ENCODE measurements around the gene BSN.

BSN gene, protein sequence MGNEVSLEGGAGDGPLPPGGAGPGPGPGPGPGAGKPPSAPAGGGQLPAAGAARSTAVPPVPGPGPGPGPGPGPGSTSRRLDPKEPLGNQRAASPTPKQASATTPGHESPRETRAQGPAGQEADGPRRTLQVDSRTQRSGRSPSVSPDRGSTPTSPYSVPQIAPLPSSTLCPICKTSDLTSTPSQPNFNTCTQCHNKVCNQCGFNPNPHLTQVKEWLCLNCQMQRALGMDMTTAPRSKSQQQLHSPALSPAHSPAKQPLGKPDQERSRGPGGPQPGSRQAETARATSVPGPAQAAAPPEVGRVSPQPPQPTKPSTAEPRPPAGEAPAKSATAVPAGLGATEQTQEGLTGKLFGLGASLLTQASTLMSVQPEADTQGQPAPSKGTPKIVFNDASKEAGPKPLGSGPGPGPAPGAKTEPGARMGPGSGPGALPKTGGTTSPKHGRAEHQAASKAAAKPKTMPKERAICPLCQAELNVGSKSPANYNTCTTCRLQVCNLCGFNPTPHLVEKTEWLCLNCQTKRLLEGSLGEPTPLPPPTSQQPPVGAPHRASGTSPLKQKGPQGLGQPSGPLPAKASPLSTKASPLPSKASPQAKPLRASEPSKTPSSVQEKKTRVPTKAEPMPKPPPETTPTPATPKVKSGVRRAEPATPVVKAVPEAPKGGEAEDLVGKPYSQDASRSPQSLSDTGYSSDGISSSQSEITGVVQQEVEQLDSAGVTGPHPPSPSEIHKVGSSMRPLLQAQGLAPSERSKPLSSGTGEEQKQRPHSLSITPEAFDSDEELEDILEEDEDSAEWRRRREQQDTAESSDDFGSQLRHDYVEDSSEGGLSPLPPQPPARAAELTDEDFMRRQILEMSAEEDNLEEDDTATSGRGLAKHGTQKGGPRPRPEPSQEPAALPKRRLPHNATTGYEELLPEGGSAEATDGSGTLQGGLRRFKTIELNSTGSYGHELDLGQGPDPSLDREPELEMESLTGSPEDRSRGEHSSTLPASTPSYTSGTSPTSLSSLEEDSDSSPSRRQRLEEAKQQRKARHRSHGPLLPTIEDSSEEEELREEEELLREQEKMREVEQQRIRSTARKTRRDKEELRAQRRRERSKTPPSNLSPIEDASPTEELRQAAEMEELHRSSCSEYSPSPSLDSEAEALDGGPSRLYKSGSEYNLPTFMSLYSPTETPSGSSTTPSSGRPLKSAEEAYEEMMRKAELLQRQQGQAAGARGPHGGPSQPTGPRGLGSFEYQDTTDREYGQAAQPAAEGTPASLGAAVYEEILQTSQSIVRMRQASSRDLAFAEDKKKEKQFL (N-terminal part only)

GRCh38 chr3:49553692-49554632 is at the start of gene BSN:
Gene BSN (plus strand): TSS chr3:49554477. CDS start chr3:49554603, 126 bp downstream.
- peak; percentile 70 for DNase-seq (ENCODE audit: low spot score)

DNA sequence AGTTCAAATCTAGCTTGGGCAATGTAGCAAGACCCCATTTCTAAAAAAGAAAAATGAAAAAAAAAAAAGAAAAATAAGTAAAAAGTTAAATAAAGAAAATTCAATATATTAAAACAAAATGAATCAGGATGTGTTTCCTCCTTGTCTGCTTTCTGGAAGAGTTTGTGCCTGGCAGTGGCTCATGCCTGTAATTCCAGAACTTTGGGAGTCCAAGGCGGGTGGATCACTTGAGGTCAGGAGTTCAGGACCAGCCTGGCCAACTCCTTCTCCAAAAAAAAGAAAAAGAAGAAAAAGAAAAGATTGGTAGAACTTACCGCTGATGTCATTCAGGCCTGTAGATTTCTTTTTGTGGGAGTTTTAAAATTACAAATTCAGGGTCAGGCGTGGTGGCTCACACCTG is 47.4 kb upstream of the BSN start:
- DNase-seq (ENCODE audit: low spot score) = no peak

DNA sequence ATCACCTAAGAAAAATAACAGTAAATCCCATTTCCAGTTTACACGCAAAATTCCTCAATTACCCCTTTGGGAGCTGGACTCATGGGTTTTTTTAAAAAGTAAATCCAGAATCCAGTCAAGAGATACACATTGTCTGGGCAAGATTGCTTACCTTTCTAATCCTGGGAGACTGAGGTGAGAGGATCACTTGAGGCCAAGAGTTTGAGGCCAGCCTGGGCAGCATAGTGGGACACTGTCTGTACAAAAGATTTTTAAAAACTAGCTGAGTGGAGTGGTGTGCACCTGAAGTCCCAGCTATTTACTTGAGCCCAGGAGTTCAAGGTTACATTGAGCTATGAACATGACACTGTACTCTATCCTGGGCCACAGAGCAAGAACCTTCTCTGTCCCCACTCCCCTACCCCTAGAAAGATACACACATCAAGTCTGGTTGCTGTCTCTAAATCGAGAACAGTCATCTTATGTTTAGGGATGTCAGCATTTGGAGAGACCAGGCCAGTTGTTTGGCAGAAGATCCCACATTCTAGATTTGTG is 45.2 kb upstream of the BSN start:
- no peak for DNase-seq (ENCODE audit: low spot score)

- DNase-seq (ENCODE audit: low spot score) = no peak
Measured at GRCh38 chr3:49511639-49512038, 42.6 kb upstream of the BSN start.

DNA sequence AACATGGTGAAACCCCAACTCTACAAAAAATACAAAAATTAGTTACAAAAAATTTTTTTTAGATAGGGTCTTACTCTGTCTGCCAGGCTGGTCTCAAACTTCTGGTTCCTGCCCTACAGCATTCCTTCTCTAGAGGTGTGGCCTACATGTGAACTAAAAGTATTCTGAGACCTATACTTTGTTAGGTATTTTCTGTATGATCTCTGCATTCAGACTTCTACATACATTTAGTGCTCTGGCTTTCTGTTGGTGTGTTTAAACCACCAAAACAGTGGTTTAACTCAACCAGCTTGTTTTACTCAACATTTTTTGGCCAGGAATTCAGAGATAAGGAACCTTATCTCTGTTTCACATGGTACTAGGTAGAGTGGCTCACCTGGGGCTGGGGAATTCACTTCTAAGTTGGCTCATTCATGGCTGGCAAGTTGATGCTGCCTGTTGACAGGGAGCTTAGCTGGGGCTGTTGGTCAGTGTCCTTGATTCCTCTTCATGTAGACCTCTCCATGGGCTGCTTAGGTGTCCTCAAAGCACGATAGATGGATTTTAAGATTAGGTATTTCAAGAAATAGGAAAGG is 41.4 kb upstream of the BSN start:
- no peak for DNase-seq (ENCODE audit: low spot score)

GRCh38 chr3:49513494-49514124 is 40.7 kb upstream of the BSN start:
- no peak for DNase-seq (ENCODE audit: low spot score)

GRCh38 chr3:49518016-49518415 is 36.3 kb upstream of the BSN start:
- DNase-seq (ENCODE audit: low spot score) = no peak

DNA sequence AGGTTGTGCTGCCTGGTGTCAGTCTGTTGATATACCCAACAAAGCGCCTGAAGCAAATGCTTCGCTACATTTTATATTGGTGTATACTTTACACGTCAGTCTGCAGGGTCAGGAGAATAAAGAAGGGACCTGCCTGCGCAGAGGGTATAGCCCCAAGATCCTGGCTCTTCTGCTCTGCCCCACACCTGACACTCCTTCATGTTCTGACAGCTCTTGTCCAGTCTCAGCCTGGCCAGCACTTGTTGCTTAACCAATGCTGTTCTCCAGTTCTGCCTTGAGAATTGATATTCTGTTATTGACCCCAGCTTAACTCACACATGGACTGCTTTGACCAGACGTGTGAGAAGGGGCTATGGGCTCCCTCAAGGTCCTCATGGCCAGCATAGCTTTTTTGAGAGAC is 35.8 kb upstream of the BSN start:
- DNase-seq (ENCODE audit: low spot score) = no peak

DNA sequence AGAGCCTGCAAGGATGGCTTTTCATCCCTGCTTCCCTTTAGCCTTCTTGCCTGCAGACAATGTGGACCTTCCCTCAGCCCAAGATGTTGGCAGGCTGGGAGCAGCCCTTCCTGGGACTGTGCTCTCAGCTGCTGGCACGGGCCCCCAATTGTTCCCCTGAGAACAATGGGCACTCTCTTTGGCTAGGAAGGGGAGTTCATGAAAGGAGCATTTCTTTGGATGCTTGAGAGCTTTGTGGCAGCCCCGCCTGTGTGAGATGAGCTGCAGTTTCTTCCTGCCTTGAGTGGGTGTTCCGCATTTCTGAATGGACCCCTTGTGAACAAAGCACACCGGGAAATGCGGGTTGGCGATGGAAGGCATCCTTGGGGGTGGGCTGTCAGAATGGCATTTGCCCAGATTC is 35.0 kb upstream of the BSN start:
- no peak for DNase-seq (ENCODE audit: low spot score)

- DNase-seq (ENCODE audit: low spot score) = no peak
Measured at GRCh38 chr3:49519916-49520385, 34.3 kb upstream of the BSN start.

GRCh38 chr3:49523756-49524747 is 30.2 kb upstream of the BSN start:
- no peak for DNase-seq (ENCODE audit: low spot score)

DNA sequence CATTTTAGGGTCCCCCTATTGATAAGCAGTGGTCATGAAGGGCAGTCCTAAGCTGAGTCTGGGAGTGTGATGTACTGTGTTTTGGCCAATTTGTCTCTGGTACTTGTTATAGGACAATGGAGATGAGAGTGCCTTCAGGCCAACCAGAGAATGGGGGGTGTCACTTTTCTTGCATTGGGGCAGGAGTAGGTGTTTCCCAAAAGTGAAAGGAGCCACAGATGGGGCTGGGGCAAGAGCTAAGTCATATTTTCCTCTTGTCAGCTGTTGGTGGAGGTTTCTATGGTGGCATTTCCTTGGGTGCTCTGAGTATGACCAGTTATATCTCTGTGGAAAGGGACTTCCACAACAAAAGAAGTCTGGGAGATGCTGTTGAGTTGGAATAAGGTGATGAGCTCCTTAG is 24.7 kb upstream of the BSN start:
- no peak for DNase-seq (ENCODE audit: low spot score)

GRCh38 chr3:49530231-49530630 is 24.0 kb upstream of the BSN start:
- no peak for DNase-seq (ENCODE audit: low spot score)

- DNase-seq (ENCODE audit: low spot score) = peak; percentile 44
Measured at GRCh38 chr3:49530701-49531100, 23.6 kb upstream of the BSN start.

DNA sequence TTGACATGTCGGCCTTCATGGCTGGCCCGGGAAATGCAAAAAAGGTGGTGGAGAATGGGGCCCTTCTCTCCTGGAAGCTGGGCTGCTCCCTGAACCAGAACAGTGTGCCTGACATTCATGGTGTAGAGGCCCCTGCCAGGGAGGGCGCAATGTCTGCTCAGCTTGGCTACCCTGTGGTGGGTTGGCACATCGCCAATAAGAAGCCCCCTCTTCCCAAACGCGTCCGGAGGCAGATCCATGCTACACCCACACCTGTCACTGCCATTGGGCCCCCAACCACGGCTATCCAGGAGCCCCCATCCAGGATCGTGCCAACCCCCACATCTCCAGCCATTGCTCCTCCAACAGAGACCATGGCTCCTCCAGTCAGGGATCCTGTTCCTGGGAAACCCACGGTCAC is 23.1 kb upstream of the BSN start:
- DNase-seq (ENCODE audit: low spot score) = no peak

DNA sequence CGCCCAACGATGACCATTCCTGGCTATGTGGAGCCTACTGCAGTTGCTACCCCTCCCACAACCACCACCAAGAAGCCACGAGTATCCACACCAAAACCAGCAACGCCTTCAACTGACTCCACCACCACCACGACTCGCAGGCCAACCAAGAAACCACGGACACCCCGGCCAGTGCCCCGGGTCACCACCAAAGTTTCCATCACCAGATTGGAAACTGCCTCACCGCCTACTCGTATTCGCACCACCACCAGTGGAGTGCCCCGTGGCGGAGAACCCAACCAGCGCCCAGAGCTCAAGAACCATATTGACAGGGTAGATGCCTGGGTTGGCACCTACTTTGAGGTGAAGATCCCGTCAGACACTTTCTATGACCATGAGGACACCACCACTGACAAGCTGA is 22.6 kb upstream of the BSN start:
- DNase-seq (ENCODE audit: low spot score) = no peak

DNA sequence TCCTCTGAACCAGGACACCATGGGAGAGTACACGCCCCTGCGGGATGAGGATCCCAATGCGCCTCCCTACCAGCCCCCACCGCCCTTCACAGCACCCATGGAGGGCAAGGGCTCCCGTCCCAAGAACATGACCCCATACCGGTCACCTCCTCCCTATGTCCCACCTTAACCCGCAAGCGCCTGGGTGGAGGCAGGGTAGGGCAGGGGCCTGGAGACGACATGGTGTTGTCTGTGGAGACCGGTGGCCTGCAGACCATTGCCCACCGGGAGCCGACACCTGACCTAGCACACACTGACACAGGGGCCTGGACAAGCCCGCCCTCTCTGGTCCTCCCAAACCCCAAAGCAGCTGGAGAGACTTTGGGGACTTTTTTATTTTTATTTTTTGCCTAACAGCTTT is 21.2 kb upstream of the BSN start:
- no peak for DNase-seq (ENCODE audit: low spot score)

- DNase-seq (ENCODE audit: low spot score) = no peak
Measured at GRCh38 chr3:49533786-49534519, 20.3 kb upstream of the BSN start.
